ENCODE measurements around the gene KCNK4.
"Not testable (repeated sequence)": the region's sequence is repeated elsewhere in the genome, so short reads cannot be mapped to it uniquely, and the experiment has no call there.

DNA sequence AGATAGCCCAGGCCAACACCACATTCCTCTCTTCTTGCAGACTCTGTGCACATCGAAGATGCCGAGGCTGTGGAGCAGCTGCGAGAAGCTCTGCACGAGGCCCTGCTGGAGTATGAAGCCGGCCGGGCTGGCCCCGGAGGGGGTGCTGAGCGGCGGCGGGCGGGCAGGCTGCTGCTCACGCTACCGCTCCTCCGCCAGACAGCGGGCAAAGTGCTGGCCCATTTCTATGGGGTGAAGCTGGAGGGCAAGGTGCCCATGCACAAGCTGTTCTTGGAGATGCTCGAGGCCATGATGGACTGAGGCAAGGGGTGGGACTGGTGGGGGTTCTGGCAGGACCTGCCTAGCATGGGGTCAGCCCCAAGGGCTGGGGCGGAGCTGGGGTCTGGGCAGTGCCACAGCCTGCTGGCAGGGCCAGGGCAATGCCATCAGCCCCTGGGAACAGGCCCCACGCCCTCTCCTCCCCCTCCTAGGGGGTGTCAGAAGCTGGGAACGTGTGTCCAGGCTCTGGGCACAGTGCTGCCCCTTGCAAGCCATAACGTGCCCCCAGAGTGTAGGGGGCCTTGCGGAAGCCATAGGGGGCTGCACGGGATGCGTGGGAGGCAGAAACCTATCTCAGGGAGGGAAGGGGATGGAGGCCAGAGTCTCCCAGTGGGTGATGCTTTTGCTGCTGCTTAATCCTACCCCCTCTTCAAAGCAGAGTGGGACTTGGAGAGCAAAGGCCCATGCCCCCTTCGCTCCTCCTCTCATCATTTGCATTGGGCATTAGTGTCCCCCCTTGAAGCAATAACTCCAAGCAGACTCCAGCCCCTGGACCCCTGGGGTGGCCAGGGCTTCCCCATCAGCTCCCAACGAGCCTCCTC lies 24.8 kb downstream of the KCNK4 start:
- TF ChIP-seq, protein P1, sequence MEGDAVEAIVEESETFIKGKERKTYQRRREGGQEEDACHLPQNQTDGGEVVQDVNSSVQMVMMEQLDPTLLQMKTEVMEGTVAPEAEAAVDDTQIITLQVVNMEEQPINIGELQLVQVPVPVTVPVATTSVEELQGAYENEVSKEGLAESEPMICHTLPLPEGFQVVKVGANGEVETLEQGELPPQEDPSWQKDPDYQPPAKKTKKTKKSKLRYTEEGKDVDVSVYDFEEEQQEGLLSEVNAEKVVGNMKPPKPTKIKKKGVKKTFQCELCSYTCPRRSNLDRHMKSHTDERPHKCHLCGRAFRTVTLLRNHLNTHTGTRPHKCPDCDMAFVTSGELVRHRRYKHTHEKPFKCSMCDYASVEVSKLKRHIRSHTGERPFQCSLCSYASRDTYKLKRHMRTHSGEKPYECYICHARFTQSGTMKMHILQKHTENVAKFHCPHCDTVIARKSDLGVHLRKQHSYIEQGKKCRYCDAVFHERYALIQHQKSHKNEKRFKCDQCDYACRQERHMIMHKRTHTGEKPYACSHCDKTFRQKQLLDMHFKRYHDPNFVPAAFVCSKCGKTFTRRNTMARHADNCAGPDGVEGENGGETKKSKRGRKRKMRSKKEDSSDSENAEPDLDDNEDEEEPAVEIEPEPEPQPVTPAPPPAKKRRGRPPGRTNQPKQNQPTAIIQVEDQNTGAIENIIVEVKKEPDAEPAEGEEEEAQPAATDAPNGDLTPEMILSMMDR (conservative IDR thresholded peaks at IDR 0.05; ENCODE audit: low read length), result not testable (repeated sequence)
- TF ChIP-seq EZH2phosphoT487 (IDR thresholded peaks at IDR 0.05; ENCODE audit: borderline replicate concordance), result not testable (repeated sequence)

Measured in Loucy (cell line).